GM04504 (cell line): ENCODE data around the gene CLIP1.

Source experiments
- DNase-seq: peaks from one replicate; pipeline ENCODE4 v3.0.0-alpha.2; 2012; ENCODE audit warnings: low read depth

Gene CLIP1

GRCh38 chr12:122355706-122356105 is 66.8 kb downstream of the CLIP1 start:
- no peak for DNase-seq

- DNase-seq, result no peak
Observed at GRCh38 chr12:122354958-122355641, 67.4 kb downstream of the CLIP1 start.

GRCh38 chr12:122352394-122352793 is 70.1 kb downstream of the CLIP1 start:
- DNase-seq, result no peak

- DNase-seq, result peak; percentile 69
Observed at GRCh38 chr12:122350141-122350848, 72.2 kb downstream of the CLIP1 start.

- DNase-seq, result no peak
Observed at GRCh38 chr12:122349078-122349477, 73.4 kb downstream of the CLIP1 start.

- DNase-seq, result no peak
Observed at GRCh38 chr12:122348505-122348904, 74.0 kb downstream of the CLIP1 start.

- DNase-seq, result no peak
Observed at GRCh38 chr12:122346054-122346453, 76.4 kb downstream of the CLIP1 start.

GRCh38 chr12:122345042-122345441 is 77.4 kb downstream of the CLIP1 start:
- DNase-seq, result no peak

GRCh38 chr12:122336015-122336946 is 86.2 kb downstream of the CLIP1 start:
- DNase-seq, result no peak

- no peak for DNase-seq
Observed at GRCh38 chr12:122333142-122334087, 89.1 kb downstream of the CLIP1 start.

GRCh38 chr12:122327494-122328385 is 94.7 kb downstream of the CLIP1 start:
- DNase-seq, result no peak

- DNase-seq, result no peak
Observed at GRCh38 chr12:122327014-122327413, 95.5 kb downstream of the CLIP1 start.

- DNase-seq, result no peak
Observed at GRCh38 chr12:122326586-122326985, 95.9 kb downstream of the CLIP1 start.

- DNase-seq, result no peak
Observed at GRCh38 chr12:122323311-122324019, 99.0 kb downstream of the CLIP1 start.

GRCh38 chr12:122322501-122322900 is 100.0 kb downstream of the CLIP1 start:
- DNase-seq, result no peak

GRCh38 chr12:122318607-122319605 is 103.6 kb downstream of the CLIP1 start:
- peak; percentile 95 for DNase-seq

- DNase-seq, result no peak
Observed at GRCh38 chr12:122312926-122313325, 109.5 kb downstream of the CLIP1 start.

GRCh38 chr12:122311696-122312095 is 110.8 kb downstream of the CLIP1 start:
- no peak for DNase-seq
